Neutrophil (primary cell): ENCODE results near the gene HYI.

Experiments used
- H3K27ac ChIP-seq: fragments of 200-600 bp; sonication (generic); 2 replicates; pipeline ENCODE4 v1.5.1; 2016; ENCODE audit warnings: mild to moderate bottlenecking, moderate library complexity
- H3K27me3 ChIP-seq: fragments of 200-600 bp; sonication (generic); 2 replicates; pipeline ENCODE4 v1.6.0; 2016; ENCODE audit warnings: mild to moderate bottlenecking
- H3K36me3 ChIP-seq: fragments of 200-600 bp; sonication (generic); 2 replicates; pipeline ENCODE4 v1.5.1; 2017
- H3K4me1 ChIP-seq, 2 experiments: fragments of 200-600 bp in 1 of 2; sonication (generic) in 1 of 2; 1 replicate in 1 of 2; 2 replicates in 1 of 2; pipeline versions ENCODE4 v1.5.1 to v1.6.1; 2013 to 2016; ENCODE audit warnings: low read depth in 1 of 2, low read length in 1 of 2, mild to moderate bottlenecking in 1 of 2, moderate library complexity in 1 of 2; ENCODE audit not compliant: control insufficient read depth in 1 of 2, insufficient read depth in 1 of 2
- H3K4me3 ChIP-seq, 2 experiments: fragments of 200-600 bp in 1 of 2; sonication (generic) in 1 of 2; 1 replicate in 1 of 2; 2 replicates in 1 of 2; pipeline ENCODE4 v1.5.1; 2013 to 2016; ENCODE audit warnings: low read depth in 1 of 2, low read length in 1 of 2, mild to moderate bottlenecking in 1 of 2, moderate library complexity in 1 of 2
- H3K9me3 ChIP-seq: fragments of 200-600 bp; sonication (generic); 2 replicates; pipeline ENCODE4 v1.5.1; 2016
- TF ChIP-seq, protein P1 (sequence below): fragments of 200-600 bp; sonication (generic); IDR thresholded peaks from 2 replicates; pipeline ENCODE4 v1.5.1; 2016; ENCODE audit warnings: antibody characterized with exemption

HYI gene

DNA sequence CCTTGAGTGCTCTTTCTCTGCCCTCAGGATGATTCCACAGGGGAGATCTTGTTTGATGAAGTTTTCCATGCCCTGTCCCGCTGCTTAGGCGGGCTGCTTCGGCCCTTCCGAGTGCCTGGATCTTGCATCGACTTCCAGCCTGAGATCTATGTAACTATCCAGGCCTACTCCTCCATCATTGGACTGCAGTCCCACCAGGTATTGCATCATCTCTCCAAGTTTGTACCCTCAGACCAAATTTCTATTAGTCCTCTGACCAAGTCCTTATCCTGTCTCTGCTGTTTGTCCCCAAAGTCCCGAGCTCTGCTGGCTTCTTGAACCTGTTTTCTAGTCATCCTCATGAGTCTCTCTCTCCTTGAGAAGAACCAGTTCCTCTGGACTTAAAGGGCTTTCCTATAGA is 49.4 kb downstream of the HYI start:
- TF ChIP-seq, protein P1, sequence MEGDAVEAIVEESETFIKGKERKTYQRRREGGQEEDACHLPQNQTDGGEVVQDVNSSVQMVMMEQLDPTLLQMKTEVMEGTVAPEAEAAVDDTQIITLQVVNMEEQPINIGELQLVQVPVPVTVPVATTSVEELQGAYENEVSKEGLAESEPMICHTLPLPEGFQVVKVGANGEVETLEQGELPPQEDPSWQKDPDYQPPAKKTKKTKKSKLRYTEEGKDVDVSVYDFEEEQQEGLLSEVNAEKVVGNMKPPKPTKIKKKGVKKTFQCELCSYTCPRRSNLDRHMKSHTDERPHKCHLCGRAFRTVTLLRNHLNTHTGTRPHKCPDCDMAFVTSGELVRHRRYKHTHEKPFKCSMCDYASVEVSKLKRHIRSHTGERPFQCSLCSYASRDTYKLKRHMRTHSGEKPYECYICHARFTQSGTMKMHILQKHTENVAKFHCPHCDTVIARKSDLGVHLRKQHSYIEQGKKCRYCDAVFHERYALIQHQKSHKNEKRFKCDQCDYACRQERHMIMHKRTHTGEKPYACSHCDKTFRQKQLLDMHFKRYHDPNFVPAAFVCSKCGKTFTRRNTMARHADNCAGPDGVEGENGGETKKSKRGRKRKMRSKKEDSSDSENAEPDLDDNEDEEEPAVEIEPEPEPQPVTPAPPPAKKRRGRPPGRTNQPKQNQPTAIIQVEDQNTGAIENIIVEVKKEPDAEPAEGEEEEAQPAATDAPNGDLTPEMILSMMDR: no peak
- Histone ChIP-seq H3K27me3 (no peaks in the 10 kb centered on the region), H3K4me3 (no peak overlapping the region), H3K4me1 (peaks cover 12 to 13% of the 10 kb centered on the region in 2 experiments), H3K36me3 (peaks cover 64% of the 10 kb centered on the region), H3K27ac (no peak overlapping the region), H3K9me3 (no peaks in the 10 kb centered on the region)

DNA sequence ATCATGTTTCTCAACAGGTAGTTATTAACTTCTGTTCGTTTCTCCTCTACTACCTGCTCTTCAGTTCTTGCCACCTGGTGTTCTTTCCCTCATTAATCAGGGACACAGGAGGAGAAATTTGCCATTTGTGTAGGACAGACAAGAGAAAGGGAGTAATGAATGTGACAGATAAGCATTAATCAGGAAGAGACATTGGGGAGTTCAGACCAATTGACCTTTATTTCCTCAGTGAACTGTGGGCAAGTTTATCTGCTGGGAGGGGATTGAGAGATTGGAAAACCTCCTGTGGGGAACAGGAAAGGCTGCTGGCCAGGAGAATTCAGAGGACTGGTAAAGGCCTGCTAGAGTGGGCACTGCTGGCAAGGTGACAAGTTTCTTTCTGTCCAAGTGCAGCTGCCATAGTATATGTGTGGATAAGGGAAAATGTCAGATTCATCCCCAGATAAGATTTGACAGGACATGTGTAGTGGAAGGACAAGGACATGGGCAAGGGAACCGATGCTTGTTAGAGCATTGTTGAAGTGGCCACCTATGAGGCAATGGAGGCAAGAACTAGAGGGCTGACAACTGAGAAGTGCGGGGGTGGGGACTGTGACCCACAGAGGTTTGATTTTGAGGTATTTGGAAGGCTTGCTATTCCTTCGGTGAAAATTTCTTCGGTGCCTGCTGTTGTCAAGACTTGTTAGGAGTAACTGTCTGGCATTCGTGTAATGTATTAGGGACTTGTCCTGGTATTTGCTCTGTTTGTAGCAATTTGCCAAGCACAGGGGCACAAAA is 51.5 kb downstream of the HYI start:
- Histone ChIP-seq H3K4me1 (peaks cover 12 to 13% of the 10 kb centered on the region in 2 experiments), H3K36me3 (peaks cover 46% of the 10 kb centered on the region), H3K4me3 (no peak overlapping the region), H3K27me3 (no peaks in the 10 kb centered on the region), H3K27ac (peak overlapping the region; percentile 53), H3K9me3 (no peaks in the 10 kb centered on the region)
- TF ChIP-seq, protein P1: no peak
